Neural cell (in vitro differentiated cells): ENCODE results near the gene CYB561. TPM values are rescaled to one million over a fixed set of nuclear protein-coding genes. Genes with fewer than 3 reads are reported as not detected.

ENCODE experiments used
- H2AFZ ChIP-seq: fragments of 200-600, 300-800 bp; sonication (generic), shearing (Covaris generic); 2 replicates; pipeline ENCODE4 v1.6.0; 2014; ENCODE audit warnings: low read depth, mild to moderate bottlenecking, antibody characterized with exemption, low read length, moderate library complexity
- H3F3A ChIP-seq: fragments of 200-600 bp; shearing (Covaris generic); 2 replicates; pipeline ENCODE4 v1.6.1; 2016; ENCODE audit warnings: mild to moderate bottlenecking, moderate library complexity, mixed read lengths, antibody characterized with exemption, low read length; ENCODE audit not compliant: insufficient read depth, poor library complexity, severe bottlenecking
- H3K27ac ChIP-seq: fragments of 200-600, 300-800 bp; sonication (generic), shearing (Covaris generic); 2 replicates; pipeline ENCODE4 v1.5.1; 2014; ENCODE audit warnings: mild to moderate bottlenecking, low read length, moderate library complexity
- H3K27me3 ChIP-seq: fragments of 300-800, 200-600 bp; sonication (generic), shearing (Covaris generic); 2 replicates; pipeline ENCODE4 v1.6.0; 2014; ENCODE audit warnings: mild to moderate bottlenecking, low read depth, low read length, moderate library complexity; ENCODE audit not compliant: insufficient read depth
- H3K36me3 ChIP-seq: fragments of 300-800, 200-600 bp; sonication (generic), shearing (Covaris generic); 2 replicates; pipeline ENCODE4 v1.5.1; 2014; ENCODE audit warnings: mild to moderate bottlenecking, antibody characterized with exemption, low read length, moderate library complexity; ENCODE audit not compliant: insufficient read depth
- H3K4me2 ChIP-seq: fragments of 300-800, 200-600 bp; sonication (generic), shearing (Covaris generic); 2 replicates; pipeline ENCODE4 v1.6.0; 2014; ENCODE audit warnings: mild to moderate bottlenecking, low read length
- H3K4me3 ChIP-seq: fragments of 300-800, 200-600 bp; sonication (generic), shearing (Covaris generic); 2 replicates; pipeline ENCODE4 v1.5.1; 2014; ENCODE audit warnings: mild to moderate bottlenecking, low read length, moderate library complexity
- H3K79me2 ChIP-seq: fragments of 200-600 bp; shearing (Covaris generic); replicated peaks from 2 replicates; pipeline ENCODE4 v1.6.0; 2014; ENCODE audit warnings: mild to moderate bottlenecking, low read length, moderate library complexity; ENCODE audit not compliant: insufficient read depth
- H3K9ac ChIP-seq: fragments of 300-800, 200-600 bp; sonication (generic), shearing (Covaris generic); 2 replicates; pipeline ENCODE4 v1.6.1; 2016; ENCODE audit warnings: mild to moderate bottlenecking, low read length, mixed read lengths
- H3K9me2 ChIP-seq: fragments of 200-600 bp; shearing (Covaris generic); 2 replicates; pipeline ENCODE4 v1.6.1; 2016; ENCODE audit warnings: mild to moderate bottlenecking, low read length, mixed read lengths; ENCODE audit not compliant: insufficient read depth
- H3K9me3 ChIP-seq: fragments of 200-600, 300-800 bp; sonication (generic), shearing (Covaris generic); 2 replicates; pipeline ENCODE4 v1.6.1; 2016; ENCODE audit warnings: mild to moderate bottlenecking, mixed run types, low read length, moderate library complexity, mixed read lengths
- H4K20me1 ChIP-seq: fragments of 200-600 bp; shearing (Covaris generic); 2 replicates; pipeline ENCODE4 v1.6.1; 2016; ENCODE audit warnings: mild to moderate bottlenecking, mixed run types; ENCODE audit not compliant: insufficient read depth
- EP300 ChIP-seq: fragments of 450-650 bp; conservative IDR thresholded peaks from 2 replicates; pipeline ENCODE4 v1.6.1; 2014; ENCODE audit warnings: antibody characterized with exemption, mild to moderate bottlenecking, moderate library complexity; ENCODE audit not compliant: poor library complexity, severe bottlenecking
- EZH2 ChIP-seq: fragments of 200-600, 300-800 bp; shearing (Covaris generic), sonication (generic); IDR thresholded peaks from 2 replicates; pipeline ENCODE4 v1.6.1; 2014; ENCODE audit warnings: antibody characterized with exemption, low read length, borderline replicate concordance, mild to moderate bottlenecking; ENCODE audit not compliant: insufficient read depth, poor library complexity, severe bottlenecking
- MXI1 ChIP-seq: fragments of 450-650 bp; conservative IDR thresholded peaks from 2 replicates; pipeline ENCODE4 v1.6.1; 2014; ENCODE audit warnings: antibody characterized with exemption, mild to moderate bottlenecking; ENCODE audit not compliant: poor library complexity, severe bottlenecking
- POLR2AphosphoS5 ChIP-seq: IDR thresholded peaks from 2 replicates; pipeline ENCODE4 v1.6.1; 2012
- RAD21 ChIP-seq: fragments of 450-650 bp; conservative IDR thresholded peaks from 2 replicates; pipeline ENCODE4 v1.6.1; 2014; ENCODE audit warnings: antibody characterized with exemption, mild to moderate bottlenecking, moderate library complexity
- SMC3 ChIP-seq: fragments of 450-650 bp; conservative IDR thresholded peaks from 2 replicates; pipeline ENCODE4 v1.6.1; 2014; ENCODE audit warnings: antibody characterized with exemption, mild to moderate bottlenecking, moderate library complexity; ENCODE audit not compliant: poor library complexity
- TAF1 ChIP-seq: IDR thresholded peaks from 2 replicates; pipeline ENCODE4 v1.6.1; 2012; ENCODE audit warnings: low read depth
- polyA plus RNA-seq: library from polyadenylated mRNA; depleted of rRNA; stranded (reverse); fragments of >200 nt; gene quantifications from 2 replicates; pipeline ENCODE4 v1.2.3, GENCODE V29; 2014
- TF ChIP-seq, protein P1 (sequence below): fragments of 450-650 bp; IDR thresholded peaks from 2 replicates; pipeline ENCODE4 v1.5.1; 2014; ENCODE audit warnings: antibody characterized with exemption, mild to moderate bottlenecking, moderate library complexity; ENCODE audit not compliant: poor library complexity, severe bottlenecking
- TF ChIP-seq, protein P2 (sequence below): IDR thresholded peaks from 2 replicates; pipeline ENCODE4 v1.6.1; 2012; ENCODE audit warnings: borderline replicate concordance

Gene CYB561
- polyA plus RNA-seq, 1 donor from 2014 or later, result 15.7 TPM

DNA sequence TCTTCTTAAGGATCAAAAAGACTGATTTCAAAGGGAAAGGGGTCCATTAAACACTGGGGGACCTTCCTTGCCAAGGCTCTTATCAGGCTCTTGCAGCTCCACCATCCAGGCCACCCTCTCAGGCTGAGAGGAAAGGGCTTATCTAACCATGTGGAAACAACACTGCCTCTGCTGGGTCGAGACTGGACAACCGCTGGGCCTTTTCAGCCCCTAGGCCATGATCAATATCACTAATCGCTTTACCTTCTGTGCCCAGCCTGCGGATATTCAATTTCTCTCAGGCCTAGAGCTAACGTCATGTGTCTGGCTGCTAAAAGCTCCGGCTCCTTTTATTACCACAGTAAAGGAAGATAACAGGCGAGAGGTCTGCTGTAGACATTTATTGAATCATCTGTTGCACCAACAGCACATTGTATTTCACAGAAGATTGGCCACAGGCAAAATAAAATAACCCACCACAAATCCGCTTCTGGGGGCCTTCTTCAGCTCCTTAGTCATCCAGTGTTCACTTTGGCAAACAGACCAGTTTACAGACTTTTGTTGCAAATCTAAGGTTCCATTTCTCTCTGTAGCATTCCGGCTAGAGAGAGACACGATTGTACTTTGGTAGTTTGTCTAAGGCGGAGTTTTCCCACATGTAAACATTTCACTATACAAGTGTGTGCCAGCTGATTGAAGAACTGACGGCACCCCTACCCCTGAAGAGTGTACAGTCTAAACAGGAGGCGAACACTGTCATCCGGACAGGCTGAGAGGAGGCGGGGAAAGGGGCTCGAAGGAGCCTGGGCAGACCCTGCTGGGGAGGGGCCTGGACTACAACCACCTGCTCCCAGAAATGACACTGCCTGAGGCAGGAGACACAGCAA lies 13.9 kb downstream of the CYB561 start:
- Histone ChIP-seq H3K36me3 (no peaks in the 10 kb centered on the region), H4K20me1 (no peaks in the 10 kb centered on the region), H3K27me3 (no peaks in the 10 kb centered on the region), H3K27ac (no peak overlapping the region), H3K79me2 (no peaks in the 10 kb centered on the region), H3K9me3 (no peaks in the 10 kb centered on the region), H2AFZ (no peak overlapping the region), H3K9ac (no peak overlapping the region), H3K4me3 (no peak overlapping the region), H3K9me2 (no peaks in the 10 kb centered on the region), H3F3A (no peaks in the 10 kb centered on the region), H3K4me2 (no peak overlapping the region)
- no peak for TF ChIP-seq SMC3
- TF ChIP-seq POLR2AphosphoS5, result no peak
- TF ChIP-seq, protein P1, sequence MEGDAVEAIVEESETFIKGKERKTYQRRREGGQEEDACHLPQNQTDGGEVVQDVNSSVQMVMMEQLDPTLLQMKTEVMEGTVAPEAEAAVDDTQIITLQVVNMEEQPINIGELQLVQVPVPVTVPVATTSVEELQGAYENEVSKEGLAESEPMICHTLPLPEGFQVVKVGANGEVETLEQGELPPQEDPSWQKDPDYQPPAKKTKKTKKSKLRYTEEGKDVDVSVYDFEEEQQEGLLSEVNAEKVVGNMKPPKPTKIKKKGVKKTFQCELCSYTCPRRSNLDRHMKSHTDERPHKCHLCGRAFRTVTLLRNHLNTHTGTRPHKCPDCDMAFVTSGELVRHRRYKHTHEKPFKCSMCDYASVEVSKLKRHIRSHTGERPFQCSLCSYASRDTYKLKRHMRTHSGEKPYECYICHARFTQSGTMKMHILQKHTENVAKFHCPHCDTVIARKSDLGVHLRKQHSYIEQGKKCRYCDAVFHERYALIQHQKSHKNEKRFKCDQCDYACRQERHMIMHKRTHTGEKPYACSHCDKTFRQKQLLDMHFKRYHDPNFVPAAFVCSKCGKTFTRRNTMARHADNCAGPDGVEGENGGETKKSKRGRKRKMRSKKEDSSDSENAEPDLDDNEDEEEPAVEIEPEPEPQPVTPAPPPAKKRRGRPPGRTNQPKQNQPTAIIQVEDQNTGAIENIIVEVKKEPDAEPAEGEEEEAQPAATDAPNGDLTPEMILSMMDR, result no peak
- no peak for TF ChIP-seq RAD21

DNA sequence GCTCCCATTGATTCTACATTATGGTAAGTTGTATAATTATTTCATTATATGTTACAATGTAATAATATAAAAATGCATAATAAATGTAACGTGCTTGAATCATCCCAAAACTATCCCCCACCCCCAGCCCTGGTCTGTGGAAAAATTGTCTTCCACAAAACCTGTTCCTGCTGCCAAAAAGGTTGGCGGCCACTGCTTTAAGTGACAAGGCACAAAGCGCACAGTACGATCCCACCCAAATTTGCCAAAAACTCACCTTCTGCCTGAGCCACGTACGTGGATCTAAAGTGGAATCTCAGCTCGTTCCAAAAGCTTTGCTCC lies 14.5 kb downstream of the CYB561 start:
- Histone ChIP-seq H3K36me3 (no peaks in the 10 kb centered on the region), H2AFZ (no peak overlapping the region), H3F3A (no peaks in the 10 kb centered on the region), H3K4me2 (no peak overlapping the region), H3K9me3 (no peaks in the 10 kb centered on the region), H3K79me2 (no peaks in the 10 kb centered on the region), H3K27ac (no peak overlapping the region), H4K20me1 (no peaks in the 10 kb centered on the region), H3K4me3 (no peak overlapping the region), H3K27me3 (no peaks in the 10 kb centered on the region), H3K9me2 (no peaks in the 10 kb centered on the region), H3K9ac (no peak overlapping the region)
- TF ChIP-seq MXI1 (no peak), SMC3 (no peak), TAF1 (no peak), EP300 (no peak), EZH2 (no peak), RAD21 (no peak), POLR2AphosphoS5 (no peak)
- TF ChIP-seq, protein P1, result no peak
- TF ChIP-seq, protein P2, sequence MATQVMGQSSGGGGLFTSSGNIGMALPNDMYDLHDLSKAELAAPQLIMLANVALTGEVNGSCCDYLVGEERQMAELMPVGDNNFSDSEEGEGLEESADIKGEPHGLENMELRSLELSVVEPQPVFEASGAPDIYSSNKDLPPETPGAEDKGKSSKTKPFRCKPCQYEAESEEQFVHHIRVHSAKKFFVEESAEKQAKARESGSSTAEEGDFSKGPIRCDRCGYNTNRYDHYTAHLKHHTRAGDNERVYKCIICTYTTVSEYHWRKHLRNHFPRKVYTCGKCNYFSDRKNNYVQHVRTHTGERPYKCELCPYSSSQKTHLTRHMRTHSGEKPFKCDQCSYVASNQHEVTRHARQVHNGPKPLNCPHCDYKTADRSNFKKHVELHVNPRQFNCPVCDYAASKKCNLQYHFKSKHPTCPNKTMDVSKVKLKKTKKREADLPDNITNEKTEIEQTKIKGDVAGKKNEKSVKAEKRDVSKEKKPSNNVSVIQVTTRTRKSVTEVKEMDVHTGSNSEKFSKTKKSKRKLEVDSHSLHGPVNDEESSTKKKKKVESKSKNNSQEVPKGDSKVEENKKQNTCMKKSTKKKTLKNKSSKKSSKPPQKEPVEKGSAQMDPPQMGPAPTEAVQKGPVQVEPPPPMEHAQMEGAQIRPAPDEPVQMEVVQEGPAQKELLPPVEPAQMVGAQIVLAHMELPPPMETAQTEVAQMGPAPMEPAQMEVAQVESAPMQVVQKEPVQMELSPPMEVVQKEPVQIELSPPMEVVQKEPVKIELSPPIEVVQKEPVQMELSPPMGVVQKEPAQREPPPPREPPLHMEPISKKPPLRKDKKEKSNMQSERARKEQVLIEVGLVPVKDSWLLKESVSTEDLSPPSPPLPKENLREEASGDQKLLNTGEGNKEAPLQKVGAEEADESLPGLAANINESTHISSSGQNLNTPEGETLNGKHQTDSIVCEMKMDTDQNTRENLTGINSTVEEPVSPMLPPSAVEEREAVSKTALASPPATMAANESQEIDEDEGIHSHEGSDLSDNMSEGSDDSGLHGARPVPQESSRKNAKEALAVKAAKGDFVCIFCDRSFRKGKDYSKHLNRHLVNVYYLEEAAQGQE, result no peak
